ENCODE results near the gene RIC3.

Gene RIC3

GRCh38 chr11:8102296-8102915 is 66.4 kb downstream of the RIC3 start:
- H3K27ac ChIP-seq (ENCODE audit: low read length) = no peak overlapping the region
- H3K4me2 ChIP-seq (ENCODE audit: low read length) = no peak overlapping the region
- H3K36me3 ChIP-seq (replicated peaks; ENCODE audit: low read depth, low read length) = no peaks in the 10 kb centered on the region

DNA sequence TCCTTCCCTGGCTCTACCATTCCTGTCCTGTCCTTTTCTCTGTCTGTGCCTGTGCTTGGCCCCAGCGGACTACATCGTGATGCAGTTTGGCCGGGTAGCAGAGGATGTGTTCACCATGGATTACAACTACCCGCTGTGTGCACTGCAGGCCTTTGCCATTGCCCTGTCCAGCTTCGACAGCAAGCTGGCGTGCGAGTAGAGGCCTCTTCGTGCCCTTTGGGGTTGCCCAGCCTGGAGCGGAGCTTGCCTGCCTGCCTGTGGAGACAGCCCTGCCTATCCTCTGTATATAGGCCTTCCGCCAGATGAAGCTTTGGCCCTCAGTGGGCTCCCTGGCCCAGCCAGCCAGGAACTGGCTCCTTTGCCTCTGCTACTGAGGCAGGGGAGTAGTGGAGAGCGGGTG is 67.4 kb downstream of the RIC3 start:
- H3K9ac ChIP-seq (ENCODE audit: low read length) = no peak overlapping the region
- TF ChIP-seq CTCF (IDR thresholded peaks at IDR 0.05; ENCODE audit: low read depth, low read length) = no peak
- no peak for TF ChIP-seq EZH2phosphoT487 (IDR thresholded peaks at IDR 0.05; ENCODE audit: low read depth)

More at GRCh38 chr11:8102296-8102915, 66.4 kb downstream of the RIC3 start:
- no peaks in the 10 kb centered on the region for H3K9me3 ChIP-seq (ENCODE audit: insufficient read depth, low read length)
- H3K4me3 ChIP-seq (ENCODE audit: low read length) = no peak overlapping the region
- H3K4me1 ChIP-seq (ENCODE audit: low read length) = peaks cover 11% of the 10 kb centered on the region
- H3K9ac ChIP-seq (ENCODE audit: low read length) = no peak overlapping the region
- H2AFZ ChIP-seq (ENCODE audit: low read depth, low read length) = no peak overlapping the region
- H3K79me2 ChIP-seq (ENCODE audit: low read length) = no peaks in the 10 kb centered on the region
- no peak for TF ChIP-seq CTCF (IDR thresholded peaks at IDR 0.05; ENCODE audit: low read depth, low read length)
- TF ChIP-seq EZH2phosphoT487 (IDR thresholded peaks at IDR 0.05; ENCODE audit: low read depth) = no peak
- no peaks in the 10 kb centered on the region for H4K20me1 ChIP-seq (ENCODE audit: insufficient read depth, low read length)
- H3K27me3 ChIP-seq (ENCODE audit: low read depth, low read length) = peaks cover 11% of the 10 kb centered on the region

DNA sequence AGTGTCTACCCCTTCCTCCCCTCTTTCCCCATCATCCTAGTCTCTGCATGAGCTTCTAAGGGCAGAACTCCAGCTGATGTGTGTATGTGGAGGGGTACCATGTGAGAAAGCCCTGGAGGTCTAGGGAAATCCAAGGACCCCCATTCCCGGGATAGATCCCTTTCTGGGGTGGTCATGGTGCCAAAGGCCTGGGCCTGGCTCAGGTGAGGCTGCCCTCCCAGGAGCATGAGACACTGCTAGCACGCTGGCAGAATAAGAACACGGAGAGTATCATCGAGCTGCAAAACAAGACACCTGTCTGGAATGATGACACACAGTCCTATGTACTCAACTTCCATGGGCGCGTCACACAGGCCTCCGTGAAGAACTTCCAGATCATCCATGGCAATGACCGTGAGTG is 68.2 kb downstream of the RIC3 start:
- no peaks in the 10 kb centered on the region for H3K36me3 ChIP-seq (replicated peaks; ENCODE audit: low read depth, low read length)

More for the DNA sequence above, 67.4 kb downstream of the RIC3 start:
- no peaks in the 10 kb centered on the region for H4K20me1 ChIP-seq (ENCODE audit: insufficient read depth, low read length)
- H3K27ac ChIP-seq (ENCODE audit: low read length) = no peak overlapping the region
- peaks cover 11% of the 10 kb centered on the region for H3K27me3 ChIP-seq (ENCODE audit: low read depth, low read length)
- no peak overlapping the region for H3K4me2 ChIP-seq (ENCODE audit: low read length)
- no peaks in the 10 kb centered on the region for H3K79me2 ChIP-seq (ENCODE audit: low read length)
- no peaks in the 10 kb centered on the region for H3K36me3 ChIP-seq (replicated peaks; ENCODE audit: low read depth, low read length)
- H3K4me1 ChIP-seq (ENCODE audit: low read length) = peaks cover 17% of the 10 kb centered on the region
- no peaks in the 10 kb centered on the region for H3K9me3 ChIP-seq (ENCODE audit: insufficient read depth, low read length)
- H3K4me3 ChIP-seq (ENCODE audit: low read length) = no peak overlapping the region
- no peak overlapping the region for H2AFZ ChIP-seq (ENCODE audit: low read depth, low read length)

GRCh38 chr11:8100158-8100557 is 68.7 kb downstream of the RIC3 start:
- no peak overlapping the region for H2AFZ ChIP-seq (ENCODE audit: low read depth, low read length)
- no peaks in the 10 kb centered on the region for H3K9me3 ChIP-seq (ENCODE audit: insufficient read depth, low read length)
- no peaks in the 10 kb centered on the region for H3K79me2 ChIP-seq (ENCODE audit: low read length)
- H4K20me1 ChIP-seq (ENCODE audit: insufficient read depth, low read length) = no peaks in the 10 kb centered on the region
- TF ChIP-seq EZH2phosphoT487 (IDR thresholded peaks at IDR 0.05; ENCODE audit: low read depth) (no peak), CTCF (IDR thresholded peaks at IDR 0.05; ENCODE audit: low read depth, low read length) (no peak)
- H3K4me3 ChIP-seq (ENCODE audit: low read length) = no peak overlapping the region
- no peak overlapping the region for H3K4me2 ChIP-seq (ENCODE audit: low read length)
- H3K27me3 ChIP-seq (ENCODE audit: low read depth, low read length) = peaks cover 5% of the 10 kb centered on the region; the same call in 1 of the 2 replicates
- H3K9ac ChIP-seq (ENCODE audit: low read length) = no peak overlapping the region
- H3K36me3 ChIP-seq (replicated peaks; ENCODE audit: low read depth, low read length) = no peaks in the 10 kb centered on the region
- H3K4me1 ChIP-seq (ENCODE audit: low read length) = peaks cover 17% of the 10 kb centered on the region
- H3K27ac ChIP-seq (ENCODE audit: low read length) = no peak overlapping the region

More for the DNA sequence above, 68.2 kb downstream of the RIC3 start:
- no peak overlapping the region for H3K9ac ChIP-seq (ENCODE audit: low read length)
- no peaks in the 10 kb centered on the region for H4K20me1 ChIP-seq (ENCODE audit: insufficient read depth, low read length)
- TF ChIP-seq EZH2phosphoT487 (IDR thresholded peaks at IDR 0.05; ENCODE audit: low read depth) (no peak), CTCF (IDR thresholded peaks at IDR 0.05; ENCODE audit: low read depth, low read length) (no peak)
- H3K4me1 ChIP-seq (ENCODE audit: low read length) = peaks cover 17% of the 10 kb centered on the region
- H3K4me2 ChIP-seq (ENCODE audit: low read length) = no peak overlapping the region
- no peak overlapping the region for H2AFZ ChIP-seq (ENCODE audit: low read depth, low read length)
- H3K79me2 ChIP-seq (ENCODE audit: low read length) = no peaks in the 10 kb centered on the region
- H3K9me3 ChIP-seq (ENCODE audit: insufficient read depth, low read length) = no peaks in the 10 kb centered on the region
- no peak overlapping the region for H3K4me3 ChIP-seq (ENCODE audit: low read length)
- no peak overlapping the region for H3K27ac ChIP-seq (ENCODE audit: low read length)
- H3K27me3 ChIP-seq (ENCODE audit: low read depth, low read length) = peaks cover 10% of the 10 kb centered on the region
